Putamen (tissue), 1 donor: Measurements from ENCODE around the gene RPGR.
A peak's percentile ranks its signal among the peaks of the same experiment; 100 is the strongest.

Experiments used
- DNase-seq: peaks from one replicate; pipeline ENCODE4 v3.0.0-alpha.2; 2016; ENCODE audit warnings: low spot score

Gene RPGR, protein sequence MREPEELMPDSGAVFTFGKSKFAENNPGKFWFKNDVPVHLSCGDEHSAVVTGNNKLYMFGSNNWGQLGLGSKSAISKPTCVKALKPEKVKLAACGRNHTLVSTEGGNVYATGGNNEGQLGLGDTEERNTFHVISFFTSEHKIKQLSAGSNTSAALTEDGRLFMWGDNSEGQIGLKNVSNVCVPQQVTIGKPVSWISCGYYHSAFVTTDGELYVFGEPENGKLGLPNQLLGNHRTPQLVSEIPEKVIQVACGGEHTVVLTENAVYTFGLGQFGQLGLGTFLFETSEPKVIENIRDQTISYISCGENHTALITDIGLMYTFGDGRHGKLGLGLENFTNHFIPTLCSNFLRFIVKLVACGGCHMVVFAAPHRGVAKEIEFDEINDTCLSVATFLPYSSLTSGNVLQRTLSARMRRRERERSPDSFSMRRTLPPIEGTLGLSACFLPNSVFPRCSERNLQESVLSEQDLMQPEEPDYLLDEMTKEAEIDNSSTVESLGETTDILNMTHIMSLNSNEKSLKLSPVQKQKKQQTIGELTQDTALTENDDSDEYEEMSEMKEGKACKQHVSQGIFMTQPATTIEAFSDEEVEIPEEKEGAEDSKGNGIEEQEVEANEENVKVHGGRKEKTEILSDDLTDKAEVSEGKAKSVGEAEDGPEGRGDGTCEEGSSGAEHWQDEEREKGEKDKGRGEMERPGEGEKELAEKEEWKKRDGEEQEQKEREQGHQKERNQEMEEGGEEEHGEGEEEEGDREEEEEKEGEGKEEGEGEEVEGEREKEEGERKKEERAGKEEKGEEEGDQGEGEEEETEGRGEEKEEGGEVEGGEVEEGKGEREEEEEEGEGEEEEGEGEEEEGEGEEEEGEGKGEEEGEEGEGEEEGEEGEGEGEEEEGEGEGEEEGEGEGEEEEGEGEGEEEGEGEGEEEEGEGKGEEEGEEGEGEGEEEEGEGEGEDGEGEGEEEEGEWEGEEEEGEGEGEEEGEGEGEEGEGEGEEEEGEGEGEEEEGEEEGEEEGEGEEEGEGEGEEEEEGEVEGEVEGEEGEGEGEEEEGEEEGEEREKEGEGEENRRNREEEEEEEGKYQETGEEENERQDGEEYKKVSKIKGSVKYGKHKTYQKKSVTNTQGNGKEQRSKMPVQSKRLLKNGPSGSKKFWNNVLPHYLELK

DNA sequence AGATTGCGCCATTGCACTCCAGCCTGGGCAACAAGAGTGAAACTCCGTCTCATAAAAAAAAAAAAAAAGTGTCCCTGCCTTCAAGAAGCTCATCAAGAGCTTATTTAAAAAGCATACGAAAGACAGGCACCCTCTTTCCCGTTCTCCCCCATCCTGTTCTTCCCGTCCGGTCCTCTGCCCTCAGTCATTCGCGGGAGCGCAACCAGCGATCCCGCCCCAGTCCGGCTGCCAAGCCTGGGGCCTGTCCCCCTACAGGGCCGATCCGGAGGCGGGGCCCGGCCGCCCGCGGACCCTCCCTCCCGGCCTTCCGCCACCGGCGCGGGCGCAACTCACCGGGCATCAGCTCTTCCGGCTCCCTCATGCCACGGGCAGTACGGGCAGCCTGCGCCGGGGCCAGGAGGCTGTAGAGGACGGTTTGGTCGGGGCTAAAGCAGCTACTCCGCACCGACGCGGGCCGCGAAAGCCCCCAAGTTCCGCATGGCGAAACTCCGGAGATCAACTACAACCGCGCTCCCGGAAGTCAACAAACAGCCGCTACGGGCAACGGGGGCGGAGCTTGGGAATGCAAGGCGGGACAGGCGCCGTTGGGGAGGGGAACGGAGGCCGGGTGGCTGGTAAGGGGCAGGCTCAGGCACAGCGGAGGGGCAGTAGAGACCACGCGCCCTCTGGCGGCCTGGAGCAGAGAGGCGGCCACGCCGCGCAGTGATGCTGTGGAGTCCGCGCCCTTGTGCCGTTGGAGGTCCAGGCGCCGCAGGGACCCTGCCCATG lies at the start of gene RPGR:
TSS of gene RPGR (minus strand) at position 503 of the 768 bp plus-strand sequence. CDS start at position 361, 142 bp downstream.
- peak; percentile 90 for DNase-seq

DNA sequence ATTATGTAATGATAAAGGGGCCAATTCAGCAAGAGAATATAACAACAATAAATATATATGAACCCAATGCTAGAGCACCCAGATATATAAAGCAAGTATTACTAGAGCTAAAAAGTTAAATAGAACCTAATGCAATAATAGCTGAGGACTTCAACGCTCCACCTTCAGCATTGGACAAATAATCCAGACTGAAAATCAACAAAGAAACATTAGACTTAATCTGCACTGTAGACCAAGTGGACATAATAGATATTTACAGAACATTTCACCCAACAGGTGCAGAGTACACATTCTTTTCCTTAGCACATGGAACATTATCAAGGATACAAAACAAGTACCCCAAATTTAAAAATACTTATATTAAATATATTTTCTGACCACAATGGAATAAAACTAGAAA lies 49.4 kb upstream of the RPGR start:
- DNase-seq = no peak

DNA sequence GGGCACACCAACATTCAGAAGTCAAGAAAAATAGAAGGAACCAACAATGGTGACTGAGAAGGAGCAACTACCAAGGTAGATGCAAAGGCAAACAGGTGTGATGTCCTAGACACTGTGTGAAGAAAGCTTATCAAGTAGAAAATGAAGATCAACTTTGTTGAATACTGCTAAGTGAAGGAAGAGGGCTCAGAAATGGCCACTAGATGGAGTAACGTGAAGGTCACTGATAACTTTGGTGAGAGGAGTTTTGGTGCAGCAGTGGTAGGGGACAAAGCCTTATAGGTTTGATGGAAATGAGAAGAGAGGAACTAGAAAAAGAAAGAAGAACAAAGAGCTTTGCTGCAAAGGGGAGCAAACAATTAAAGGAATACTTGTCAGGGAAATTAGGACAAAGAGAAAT lies 48.6 kb upstream of the RPGR start:
- DNase-seq = no peak

DNA sequence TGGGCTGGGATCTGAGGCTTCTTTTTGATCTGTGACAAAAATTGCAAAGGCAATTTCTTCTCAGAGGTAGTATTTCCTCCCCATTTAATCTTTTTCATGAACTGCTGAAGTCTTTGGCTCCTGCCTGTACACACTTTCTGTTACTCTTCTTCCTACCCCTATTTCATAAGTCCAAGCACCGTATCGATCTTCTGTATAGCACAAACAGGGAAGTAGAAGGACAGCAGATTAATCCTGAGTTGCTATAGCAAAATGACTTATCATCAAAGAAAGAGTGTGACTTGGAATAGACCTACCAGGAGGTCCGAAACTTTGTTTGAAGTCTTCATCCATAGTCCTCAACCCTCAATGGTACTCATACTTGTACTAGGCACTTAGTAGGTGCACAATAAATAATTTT lies 47.1 kb upstream of the RPGR start:
- DNase-seq = no peak

DNA sequence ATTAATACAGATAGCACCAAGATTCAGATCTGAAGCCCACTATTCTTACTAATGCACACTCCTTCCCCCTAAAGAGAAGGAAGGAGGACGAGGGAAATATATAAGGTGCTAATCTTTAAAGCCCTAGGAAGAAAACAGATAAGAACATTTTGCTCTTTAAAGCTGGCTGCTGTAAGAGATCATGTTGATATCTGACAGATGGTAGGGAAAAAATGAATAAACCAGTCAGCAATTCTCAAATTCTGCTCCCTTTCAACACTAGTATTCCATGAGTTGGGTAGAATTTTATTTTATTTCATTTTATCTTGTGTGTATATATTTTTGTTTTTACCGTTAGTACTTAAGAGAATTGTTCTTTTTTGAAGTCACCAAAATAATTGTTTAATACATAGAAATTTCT lies 44.3 kb upstream of the RPGR start:
- DNase-seq = no peak

DNA sequence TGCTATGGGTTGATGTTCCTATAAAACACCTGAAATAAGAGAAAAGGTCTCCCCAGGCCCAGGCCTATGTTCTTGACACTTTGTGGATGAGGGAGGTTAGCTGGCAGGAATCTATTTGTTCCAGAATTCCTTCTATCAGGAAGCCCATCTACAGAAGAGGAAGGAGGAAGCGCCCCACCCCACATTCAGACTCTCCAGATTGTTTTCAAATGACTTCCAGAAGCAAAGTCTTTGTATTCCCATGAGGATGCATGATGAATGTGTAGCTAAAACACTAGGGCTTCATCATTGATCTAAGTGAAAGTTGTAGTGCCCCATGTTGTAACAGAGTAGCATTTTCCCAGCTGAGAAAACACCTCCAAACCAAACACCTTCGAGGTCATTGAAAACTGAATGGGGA lies 41.5 kb upstream of the RPGR start:
- no peak for DNase-seq

DNA sequence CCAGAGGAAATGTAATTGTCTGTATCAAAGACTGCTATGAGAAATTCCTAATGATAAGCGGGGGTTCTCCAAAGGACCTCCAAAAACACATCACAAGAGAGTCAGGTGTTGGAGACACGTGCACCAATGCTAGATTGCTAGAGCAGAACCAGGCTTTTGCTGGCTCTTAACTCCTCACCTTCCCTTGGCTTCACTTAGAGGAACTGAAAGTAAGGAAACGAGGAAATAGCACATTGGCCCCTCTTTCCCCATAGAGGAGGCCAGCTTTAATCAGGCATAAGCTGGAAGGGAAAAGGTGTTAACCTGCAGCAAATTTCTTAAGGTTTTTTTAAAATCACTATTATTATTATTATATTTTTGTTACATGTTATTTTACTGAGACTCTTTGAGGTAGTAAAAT lies 38.6 kb upstream of the RPGR start:
- no peak for DNase-seq

DNA sequence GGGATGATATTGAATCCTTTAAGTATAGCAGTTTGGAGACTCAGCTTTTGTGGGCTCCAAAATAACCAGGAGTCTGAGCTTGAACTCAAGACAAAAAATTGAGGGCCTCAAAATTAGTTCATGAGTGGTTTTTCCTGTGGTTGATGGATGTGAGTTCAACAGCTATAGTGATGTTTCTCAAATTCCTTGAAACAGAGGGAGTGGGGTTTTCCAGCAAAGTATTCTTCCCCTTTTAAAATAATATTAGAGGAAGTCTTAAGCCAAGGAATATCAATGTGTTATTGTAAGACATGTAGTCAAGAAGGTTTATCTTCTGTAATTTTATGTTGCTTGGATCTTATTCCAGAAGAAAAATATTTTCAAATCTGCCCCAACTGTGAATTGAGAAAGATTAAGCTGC lies 35.7 kb upstream of the RPGR start:
- DNase-seq = no peak

DNA sequence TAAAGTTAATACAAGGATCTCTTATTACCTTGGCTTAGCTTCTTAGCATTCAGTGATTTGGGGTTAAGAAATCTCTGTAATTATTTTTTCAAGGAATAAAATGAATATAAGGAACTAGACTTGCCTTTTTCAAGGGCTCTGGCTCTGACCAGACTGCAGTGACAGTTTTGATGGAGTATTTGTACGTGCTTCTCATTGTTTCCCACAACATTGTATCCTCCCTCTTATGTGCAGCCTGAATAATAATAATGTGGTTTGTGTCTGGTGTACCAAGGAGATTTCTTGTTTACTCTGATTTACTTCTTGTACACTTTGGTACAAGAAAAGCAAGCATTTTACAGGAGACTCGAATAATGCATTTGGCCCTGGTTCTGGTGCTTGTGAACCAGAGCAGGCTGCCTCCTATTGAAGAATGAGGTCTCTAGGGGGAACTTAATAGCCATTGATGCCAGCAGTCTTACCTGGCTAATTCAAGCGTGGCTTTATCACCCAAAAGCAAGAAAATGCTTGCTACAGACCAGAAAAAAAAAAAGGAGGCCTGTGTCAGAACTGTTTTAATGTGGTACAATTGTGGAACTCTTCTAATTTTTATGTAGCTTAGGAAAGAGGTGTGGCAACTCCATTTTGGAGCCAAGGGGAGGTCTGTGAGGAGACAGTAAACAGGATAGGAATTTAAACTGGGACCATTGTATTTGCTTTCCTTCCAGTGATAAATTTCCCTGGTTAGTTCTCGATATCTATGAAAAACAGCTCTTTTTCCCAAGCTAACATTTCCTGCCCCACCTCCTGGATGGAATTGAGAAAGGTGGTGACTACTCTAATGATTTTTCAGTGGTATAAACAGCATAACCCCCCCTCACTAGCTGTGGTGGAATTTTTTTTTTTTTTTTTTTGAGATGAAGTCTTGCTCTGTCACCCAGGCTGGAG lies 30.7 kb upstream of the RPGR start:
- no peak for DNase-seq

DNA sequence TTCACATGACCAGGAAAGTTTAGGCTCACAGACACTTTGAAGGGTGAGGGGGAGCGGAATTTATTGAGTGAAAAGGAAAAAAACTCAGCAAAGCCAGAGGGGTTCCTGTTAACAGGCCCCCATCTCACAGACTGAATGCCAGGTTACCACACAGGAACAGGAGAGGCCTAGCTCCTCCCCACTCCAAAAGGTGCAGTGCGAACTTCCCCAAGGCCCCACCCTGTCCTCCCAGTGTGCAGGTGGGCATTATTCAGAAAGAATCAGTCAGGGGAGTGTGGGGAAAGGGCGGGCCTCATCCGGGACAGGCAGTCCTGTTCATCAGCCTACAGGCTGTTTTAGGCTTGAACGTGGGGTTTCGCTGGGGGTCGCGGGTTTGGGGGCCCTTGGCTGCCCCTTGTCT lies 29.1 kb upstream of the RPGR start:
- DNase-seq = no peak

DNA sequence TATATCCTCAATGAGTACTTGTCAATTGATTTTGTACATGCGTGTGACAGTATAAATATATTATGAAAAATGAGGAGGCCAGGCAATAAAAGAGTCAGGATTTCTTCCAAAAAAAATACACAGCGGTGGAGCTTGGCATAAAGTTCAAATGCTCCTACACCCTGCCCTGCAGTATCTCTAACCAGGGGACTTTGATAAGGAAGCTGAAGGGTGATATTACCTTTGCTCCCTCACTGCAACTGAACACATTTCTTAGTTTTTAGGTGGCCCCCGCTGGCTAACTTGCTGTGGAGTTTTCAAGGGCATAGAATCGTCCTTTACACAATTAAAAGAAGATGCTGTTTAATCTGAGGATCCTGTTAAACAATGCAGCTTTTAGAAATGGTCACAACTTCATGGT lies 25.1 kb upstream of the RPGR start, which contains the start of gene OTC:
TSS of gene OTC (plus strand) at position 243 of the 400 bp plus-strand sequence. CDS start at position 336, 93 bp downstream.
- DNase-seq = no peak

DNA sequence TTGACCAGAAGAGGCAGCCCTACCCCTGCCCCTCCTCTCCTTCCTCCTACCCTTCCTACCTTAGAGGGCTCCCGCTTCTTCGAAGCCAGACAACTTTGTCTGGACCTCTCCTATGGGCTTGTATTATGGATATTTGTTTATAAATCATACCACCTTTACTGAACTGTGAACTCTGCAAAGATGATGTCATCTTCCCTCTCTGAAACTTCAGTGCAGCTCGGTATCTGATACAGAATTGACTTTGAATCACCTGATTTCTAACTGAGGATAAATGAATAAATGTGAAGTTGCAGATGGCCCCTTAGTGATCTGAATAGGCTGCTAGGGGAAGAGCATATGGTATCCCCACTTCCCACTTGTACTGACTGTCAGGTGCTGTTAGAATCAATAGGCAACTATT lies 24.0 kb upstream of the RPGR start:
- DNase-seq = no peak

DNA sequence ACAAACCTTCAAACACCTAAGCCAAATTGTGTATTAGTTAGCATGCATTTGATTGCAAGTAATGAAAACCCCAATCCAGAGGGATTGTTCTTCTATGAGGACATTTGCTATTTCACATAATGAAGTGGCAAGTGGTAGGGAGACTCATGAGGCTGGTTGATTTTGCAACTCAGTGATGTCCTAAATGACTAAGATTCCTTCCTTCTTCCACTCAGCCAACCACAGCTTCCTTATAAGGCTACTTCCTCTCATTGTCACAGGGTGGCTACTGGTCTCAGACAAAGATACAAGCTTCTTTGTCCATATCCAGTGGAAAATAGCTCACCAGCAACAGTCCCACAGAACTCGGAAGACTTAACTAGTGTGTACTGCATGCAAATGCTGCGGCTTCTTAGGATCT lies 19.8 kb upstream of the RPGR start:
- no peak for DNase-seq

DNA sequence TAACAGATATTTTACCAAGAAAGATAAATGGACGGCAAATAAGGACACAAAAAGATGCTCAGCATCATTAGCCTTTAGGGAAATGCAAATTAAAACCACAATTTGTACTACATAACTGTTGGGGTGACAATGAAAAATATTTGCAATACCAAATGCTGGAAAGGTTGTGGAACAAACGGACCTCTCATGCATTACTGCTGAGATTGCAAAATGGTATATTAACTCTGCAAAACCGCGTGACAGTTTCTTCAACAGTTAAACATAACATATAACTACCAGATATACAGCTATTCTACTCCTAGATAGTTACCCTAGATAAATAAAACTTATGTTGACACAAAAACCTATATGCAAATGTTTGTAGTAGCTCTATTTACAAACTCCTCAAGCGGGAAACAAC lies 18.8 kb upstream of the RPGR start:
- DNase-seq = no peak

DNA sequence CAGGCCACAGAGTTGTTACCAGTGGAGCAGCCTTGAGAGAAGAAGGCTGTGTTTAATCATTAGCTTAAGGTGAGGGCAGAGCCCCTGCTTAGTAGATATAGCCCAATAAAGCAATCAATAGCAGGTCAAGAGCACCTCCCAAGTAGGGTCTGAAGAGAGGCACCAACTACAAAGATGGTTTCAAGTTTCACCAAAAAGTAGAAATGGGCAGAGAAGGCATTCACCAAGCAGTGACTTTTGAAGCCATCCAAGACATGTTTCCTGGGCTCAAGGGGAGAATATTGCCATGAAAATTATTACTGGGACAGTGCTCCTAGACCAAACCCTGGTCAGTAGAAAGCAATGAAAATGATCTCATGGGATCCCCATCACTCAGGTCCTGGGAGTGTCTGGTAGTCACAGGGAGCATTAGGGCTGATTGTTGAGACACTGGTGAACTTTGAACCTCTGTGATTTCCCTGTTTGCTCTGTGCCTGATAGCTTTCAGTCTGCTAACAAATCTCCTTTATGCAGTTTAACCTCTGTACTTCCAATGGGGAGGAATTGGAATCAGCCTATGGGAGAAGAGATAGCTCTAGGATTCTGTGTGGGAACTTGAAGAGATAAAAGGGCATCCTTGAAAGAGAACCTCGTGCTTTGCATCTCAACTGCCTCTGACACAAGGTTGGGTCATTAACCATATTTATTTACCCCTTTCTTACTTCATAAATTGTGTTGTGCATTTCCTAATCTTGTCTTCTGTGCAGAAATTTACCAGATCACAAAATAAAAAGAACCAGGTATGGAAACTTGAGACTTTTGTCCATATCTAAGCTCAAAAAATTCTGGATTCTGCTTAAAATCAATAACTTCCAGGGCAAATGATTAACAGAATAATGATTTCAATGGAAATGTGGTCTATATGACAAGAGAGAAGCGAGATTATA lies 15.8 kb upstream of the RPGR start:
- no peak for DNase-seq

DNA sequence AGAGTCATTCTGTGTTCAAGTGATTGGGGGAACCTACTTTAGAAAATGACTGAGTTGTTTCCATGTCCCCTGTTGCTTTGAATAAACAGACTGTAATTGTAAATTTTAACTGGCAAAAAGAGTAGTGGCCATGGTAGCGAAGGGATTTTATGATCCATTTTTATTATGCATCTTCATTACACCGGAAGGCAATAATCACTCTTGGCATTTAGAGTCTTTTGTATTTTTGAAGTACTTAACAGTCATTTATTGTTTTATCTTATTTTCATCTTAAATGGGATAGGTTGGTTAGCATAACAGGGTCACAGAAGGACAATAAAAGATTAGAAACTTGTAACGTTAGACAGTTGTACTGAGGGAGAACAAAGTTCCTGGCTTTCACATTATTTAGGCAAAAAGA lies 14.1 kb upstream of the RPGR start:
- DNase-seq = no peak

DNA sequence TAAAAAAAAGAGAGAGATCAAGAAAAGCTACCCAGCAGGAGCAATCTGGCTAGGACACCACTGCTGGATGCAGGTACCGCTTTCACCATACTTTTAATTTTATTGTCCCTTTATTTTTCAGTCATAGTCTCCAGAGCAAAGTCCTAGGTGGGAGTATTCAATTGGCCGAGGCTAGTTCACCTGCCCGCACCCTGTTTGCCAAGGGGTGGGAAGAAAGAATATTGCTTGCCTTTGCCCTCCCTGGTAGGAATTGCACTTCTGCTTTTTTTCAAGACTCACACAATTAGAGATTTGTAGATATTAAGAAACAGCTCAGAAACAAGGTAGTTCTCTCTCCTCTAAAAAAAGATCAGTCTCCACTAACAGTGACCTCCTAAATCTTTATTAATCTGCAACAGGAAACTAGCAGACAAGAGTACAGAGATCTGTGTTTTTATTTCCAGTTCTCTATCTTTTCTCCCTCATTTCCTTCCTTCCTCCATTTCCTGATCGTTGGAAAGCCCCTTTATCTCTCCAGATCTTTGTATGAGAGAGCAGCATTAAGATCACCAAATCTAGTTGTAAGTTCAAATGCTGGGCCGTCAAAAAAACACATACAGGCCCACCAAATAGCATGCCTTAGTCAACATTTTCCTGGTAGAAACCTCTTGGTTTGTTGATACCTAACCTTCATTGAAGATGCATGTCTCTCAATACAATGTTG lies 9.4 kb upstream of the RPGR start:
- no peak for DNase-seq

DNA sequence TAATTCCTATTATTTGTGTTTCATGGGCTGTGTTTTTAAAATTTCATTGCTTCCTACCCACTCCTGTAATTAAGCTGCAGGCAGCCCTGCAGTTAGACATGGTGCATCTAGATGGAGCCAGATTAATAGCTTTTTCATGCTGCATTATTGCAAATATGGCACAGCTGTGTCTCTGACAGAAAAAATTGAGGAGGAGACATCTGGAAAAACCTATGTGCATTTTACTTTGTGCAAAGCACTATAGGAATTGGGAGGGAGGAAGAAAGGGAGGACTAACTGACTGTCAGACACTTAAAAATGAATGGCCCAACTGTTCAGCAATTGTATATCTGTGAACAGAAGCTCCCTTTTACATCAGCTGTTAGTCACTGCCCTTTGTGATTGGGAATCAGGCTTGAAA lies 8.1 kb upstream of the RPGR start:
- DNase-seq = no peak

DNA sequence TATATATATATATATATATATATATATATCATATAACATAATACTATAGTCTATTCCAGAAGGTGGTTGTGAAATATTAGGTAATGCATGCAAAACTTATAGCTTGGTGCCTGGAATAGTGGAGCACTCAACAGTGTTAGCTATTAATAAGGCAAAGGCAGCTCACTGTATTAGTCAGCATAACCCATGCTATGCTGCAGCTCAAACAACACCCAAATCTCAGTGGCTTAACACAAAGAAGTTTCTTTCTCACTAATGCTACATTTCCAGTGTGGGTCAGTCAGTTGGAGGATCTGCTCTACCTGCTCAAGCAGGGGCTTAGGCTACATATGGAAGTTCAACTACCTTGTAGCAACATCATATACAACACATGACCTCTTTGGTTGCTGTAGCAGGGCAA lies 5.2 kb upstream of the RPGR start:
- DNase-seq = no peak
